Cerebellar nuclear complex (tissue), 1 donor: ENCODE results near the gene CLMN.

Experiments used
- DNase-seq, 2 experiments: peaks; one replicate each; lab custom pipeline; 2025; lab: John Stamatoyannopoulos, UW

Gene CLMN

DNA sequence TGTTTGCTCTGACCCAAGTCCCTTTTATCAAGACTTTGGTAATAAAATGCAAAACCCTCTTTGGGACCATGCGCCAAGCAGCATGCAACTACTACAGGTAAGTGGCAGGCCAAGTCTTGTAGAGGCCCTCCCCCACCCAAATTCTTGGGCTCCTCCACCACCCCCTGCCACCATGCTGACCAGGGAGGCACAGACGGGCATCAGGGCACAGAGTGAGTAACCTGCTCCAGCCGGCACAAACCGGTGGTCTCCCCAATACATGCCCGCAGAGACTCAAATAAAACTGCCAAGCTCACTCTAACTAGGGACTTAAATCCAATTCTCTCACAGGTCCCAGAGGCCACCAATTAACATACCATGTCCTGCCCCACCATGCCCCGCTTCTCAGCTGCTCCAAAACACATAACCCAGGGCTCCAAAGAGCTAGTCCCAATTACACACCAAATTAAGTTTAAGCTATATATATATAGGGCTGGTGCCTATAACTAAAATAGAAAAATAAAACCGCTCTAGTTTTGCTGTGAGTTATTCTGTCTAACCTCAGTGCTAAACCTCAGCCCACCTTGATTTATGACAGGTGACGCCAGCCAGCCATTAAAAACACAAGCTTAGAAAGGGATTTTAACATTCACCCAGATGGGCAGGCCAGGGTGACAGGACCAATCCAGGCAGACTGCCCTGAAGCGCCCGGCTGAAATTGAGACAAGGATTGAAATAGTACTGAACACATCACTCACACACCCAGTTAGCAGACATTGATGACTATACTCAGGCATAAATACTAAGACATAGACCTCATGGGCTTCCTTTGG is 81.0 kb downstream of the CLMN start:
- no peak for DNase-seq

DNA sequence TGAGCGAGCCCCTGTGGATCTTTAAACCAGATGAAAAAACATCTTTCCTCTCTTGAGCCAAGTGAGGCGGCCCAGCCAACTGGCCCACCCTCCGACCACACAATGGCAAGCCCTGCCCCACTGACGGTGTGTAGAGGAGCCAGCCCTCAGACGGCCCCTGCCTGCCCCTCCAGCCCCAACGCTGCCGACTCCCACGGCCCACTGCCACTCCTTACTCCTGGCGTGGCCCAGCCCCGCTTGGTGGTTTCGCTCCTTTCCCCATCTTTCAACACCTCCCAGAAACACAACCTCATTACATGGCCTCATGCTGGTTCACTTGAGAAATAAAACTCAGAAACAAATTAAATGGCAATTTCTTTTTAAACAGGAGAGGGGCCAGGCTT is 81.8 kb downstream of the CLMN start:
- DNase-seq = no peak

DNA sequence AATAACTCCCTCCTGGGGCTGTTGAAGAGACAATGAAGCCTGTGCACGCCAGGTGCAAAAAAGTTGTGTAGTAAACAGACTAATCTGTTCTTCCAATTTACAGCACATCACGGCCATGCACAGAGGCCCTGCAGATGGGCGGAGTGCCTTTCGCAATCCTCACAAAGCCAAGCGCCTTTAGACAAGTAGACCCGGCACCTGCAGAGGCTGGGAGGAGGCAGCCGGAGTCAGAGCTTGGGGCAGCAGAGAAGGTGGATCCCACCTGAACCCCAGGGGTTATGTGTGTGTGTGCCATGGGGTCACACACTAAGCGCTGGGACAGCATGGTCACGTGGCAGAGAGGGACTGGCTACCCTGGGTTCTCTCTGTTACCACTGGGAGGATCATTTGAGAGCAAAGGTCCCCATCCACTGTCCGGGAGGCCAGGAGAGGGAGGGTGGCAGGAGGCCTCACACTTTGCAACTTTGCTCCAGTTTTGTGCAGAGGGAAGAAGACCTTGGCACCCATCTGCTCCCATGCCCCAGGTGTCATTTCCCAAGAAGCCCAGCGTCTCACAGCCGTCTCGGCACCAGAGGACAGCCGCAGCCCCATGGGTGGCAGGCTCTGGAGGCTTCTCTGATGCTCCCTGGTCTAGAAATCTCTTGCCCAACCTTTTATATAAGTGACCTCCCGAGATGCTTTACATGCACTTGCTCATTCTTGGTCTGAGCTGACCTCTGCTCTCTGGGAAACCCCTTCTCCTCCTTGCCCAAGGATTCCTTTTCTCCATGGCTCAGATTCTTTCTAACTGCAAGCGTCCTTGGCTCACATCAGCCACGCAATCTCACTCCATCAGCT is 82.4 kb downstream of the CLMN start:
- DNase-seq = no peak

DNA sequence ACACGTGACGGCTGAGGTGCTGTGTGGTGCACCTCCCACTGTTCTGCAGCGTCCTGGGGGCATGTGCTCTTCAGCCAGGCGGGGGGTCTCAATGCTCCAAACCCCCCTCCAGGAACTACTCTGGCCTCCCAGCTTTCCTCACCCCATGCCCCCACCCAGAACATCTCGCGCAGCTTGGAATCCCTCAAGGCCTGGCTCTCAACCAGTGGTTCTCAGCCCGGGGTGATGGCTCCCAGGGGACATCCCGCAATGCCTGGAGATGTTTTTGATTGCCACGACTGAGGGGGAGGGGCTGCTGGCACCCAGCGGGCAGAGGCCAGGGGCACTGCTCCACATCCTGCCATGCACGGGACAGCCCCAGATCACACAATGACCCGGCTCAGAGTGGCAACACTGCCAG is 83.5 kb downstream of the CLMN start:
- DNase-seq = no peak

DNA sequence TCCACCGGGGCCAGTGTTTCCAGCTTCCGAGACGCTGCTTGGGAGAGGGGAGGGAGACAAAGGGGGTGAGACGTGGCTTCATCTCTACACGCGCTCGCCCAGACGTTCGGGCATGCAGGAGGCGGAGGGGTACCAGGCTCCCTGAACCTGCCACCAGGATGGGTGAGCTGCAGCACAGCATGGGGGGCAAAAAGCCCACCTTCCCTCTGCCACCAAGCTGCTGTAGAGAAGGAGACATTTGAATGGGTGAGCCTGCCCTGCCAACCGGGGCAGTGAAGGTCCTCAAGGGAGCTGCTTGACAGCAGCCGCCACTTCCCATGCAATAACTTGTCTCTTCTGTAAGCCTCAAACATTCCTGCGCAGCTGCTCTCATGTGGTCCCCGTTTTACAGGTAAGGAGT is 83.9 kb downstream of the CLMN start:
- no peak for DNase-seq

DNA sequence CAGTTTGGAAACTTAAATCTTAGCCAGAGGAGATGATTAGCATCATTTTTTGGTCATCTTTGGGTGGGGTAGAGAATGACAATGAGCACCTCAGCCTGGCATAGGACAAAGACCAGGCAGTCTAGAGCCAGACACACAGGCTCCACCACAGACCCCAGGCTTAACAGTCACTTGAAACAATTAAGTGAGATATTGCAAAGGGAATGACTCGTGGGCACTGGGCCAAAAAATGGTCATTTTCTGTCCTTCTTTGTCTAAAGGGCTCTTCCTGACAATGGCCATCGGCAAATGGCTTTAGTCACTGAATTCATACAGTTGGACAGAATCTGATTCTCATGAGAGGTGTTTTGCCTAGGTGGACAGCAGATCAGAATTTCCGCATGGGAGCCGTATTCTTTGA is 84.4 kb downstream of the CLMN start:
- no peak for DNase-seq

DNA sequence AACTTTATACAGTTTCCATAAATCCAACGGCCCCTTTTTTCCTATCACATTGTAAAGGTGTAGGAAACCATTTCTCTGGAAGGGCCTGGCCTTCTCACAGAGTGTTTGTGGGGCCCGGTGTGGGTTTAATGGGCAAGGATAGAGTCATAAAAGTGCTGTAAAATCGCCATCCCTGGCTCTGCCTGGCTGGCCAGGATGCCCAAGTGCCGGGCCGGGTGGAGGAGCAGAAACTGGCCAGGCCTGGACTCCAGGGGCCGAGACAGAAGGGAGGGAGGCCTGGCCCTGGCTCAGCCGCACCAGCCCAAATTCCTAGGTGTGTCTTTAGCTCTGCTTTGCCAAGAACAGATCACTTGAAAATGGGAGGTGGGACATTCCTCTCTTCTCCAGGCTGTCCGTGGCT is 85.3 kb downstream of the CLMN start:
- DNase-seq = no peak

DNA sequence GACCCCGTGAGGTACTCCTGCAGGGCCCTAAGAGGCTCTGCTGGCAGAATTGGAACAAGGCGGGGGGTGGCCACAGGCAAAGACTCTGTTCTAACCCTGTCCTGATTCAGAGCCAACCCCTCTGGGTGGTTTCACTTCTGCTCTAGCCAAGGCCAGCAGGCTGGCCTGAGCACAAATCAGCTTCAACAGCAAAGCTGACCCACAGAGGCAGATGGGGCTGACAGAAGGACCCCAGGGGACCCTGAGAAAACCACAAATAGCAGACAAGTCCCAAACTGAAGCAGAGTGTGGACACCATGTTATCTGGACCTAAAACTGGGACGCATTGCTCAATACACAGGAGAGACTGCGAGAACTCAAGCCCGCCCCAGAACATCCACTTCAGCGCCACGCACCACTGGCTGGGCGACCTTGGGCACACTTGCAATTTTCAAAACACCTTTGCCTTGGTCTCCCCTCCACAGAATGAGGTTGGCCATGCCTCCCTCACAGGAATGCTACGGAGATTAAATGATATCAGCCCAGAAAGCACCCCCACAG is 85.9 kb downstream of the CLMN start:
- no peak for DNase-seq

DNA sequence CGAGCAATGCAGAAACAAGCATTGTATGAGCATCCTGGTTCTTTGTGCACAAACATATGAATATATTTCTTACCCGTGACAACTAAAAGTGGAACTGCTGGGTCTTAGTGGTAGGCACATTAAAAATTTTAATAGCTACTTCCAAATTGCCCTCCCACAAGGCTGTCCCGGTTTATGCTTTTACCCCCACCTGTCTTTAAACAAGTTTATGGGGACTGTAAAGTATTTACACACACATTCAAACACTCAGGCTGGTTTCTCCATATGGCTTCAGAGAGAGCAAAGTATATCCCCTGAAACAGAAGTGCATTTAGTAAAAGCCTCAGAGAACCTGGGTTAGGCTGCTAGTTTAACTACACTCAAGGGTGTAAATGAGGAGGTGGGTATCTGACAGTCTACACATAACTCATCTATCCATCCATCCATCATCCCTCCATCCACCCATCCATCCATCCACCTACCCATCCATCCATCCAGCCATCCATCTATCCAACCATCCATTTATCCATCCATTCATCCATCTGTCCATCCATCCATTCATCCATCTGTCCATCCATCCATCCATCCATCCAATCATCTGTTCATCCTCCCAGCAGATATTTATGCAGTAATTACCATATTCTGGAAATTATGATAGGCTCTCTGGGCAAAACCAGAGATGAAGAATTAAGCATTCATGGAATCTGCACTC is 86.7 kb downstream of the CLMN start:
- DNase-seq = no peak

DNA sequence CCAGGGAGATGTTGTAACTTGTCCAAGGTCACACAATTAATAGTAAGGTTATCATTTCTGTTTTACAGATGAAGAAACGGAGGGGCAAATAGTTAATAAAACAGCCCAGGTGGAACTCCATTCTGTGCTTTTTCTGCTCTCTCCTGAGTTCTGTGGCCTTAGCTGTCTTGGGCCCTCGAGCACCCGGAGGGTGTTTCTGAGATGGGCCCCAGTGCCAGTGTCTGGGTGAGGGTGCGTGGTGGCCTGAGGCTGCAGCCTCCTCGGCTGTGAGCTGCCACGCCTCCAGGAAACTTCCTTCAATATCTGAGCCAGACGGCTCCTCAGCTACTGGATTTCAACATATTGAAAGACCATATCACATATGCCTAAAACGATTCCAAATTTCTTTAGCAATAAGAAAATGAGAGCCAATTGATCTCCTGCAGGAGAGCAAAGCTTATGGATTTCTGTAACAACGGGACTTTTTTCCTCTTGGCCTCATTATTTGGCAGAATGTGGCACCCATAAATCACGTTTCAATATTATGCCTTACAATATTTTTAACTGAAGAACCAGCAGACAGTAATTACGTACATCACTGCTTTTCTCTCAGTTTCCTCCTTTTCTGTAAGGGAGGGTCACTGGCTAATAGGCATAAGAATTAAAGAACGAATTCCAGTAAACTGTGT is 87.6 kb downstream of the CLMN start:
- DNase-seq = no peak

DNA sequence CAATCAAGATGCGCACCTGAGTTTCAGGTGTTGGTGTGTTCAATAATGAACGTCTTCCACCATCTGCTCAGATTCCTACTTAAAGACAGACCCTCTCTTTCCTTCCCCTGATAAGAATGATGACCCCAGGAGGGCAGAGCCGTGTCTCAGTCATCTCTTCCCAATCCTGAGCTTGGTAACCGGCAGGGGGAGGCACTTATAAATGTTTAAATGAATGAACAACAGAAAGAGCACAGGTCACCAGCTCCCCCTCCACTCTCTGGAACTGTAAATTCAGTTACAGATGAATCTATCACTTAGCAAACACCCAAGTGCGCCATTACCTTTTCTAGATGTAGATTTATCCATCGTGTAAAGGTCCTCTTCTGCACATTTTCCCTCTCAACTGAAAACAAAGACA is 90.0 kb downstream of the CLMN start:
- no peak for DNase-seq

DNA sequence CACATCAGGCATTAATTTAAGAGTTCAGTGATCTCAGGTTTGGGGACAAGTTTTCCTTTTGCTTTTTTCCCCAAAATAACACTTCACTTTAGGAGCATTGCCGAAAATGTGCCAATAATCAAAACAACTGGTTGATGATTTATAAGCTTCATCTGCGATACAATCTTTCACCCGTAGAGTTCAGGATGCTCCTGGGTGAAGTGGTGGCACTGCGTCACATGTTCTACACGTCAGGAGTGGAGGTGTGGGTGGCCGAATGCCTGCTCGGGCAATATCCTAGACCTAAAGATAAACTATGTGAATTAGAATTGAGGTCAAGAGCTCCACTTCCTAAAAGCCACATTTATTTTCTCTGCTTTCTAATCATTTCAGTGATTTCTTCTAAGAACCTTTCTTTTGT is 91.5 kb downstream of the CLMN start:
- no peak for DNase-seq

DNA sequence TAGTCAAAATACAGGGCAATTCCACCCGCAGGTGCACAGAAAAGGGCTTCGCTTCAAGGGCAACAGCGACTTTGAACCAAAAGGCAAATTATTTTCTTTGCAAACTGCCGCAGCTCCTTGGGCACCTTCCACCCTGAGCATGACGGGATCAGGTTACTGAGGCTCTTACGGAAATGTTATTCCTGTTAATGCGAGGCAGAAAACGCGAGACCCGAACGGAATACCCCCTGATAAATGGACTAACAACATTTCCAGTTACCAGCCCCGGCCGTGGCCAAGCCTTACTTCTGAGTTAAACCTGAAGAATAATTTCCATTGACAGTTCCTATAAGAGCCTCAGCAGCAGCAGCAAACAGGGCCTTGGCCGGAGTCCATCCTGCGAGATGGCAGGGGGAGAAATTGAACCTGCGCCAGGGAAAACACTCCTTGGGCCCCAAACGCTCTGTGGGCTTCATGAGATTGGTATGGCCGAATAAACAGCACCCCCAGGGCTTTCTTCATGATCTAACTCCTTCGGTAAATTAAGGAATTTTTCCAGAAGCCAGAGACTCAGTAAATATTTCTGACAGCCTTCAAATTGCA is 92.3 kb downstream of the CLMN start:
- DNase-seq = no peak

DNA sequence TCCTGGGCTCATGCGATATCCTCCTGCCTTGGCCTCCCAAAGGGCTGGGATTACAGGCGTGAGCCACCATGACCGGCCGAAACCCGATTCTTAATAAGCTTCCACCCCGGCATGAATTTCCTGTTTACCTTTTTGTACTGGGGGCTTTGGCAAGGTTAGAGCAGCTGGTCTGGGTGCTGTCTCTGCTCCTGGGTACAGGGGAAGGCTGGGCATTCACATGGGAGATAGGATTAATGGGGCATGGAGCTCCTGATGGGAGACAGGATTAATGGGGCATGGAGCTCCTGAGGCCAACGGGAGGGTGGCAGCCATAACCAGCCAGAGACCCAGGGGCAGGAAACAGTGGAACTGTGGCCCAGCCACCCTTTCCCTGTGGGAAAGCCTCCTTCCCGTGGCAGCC is 92.9 kb downstream of the CLMN start:
- no peak for DNase-seq

DNA sequence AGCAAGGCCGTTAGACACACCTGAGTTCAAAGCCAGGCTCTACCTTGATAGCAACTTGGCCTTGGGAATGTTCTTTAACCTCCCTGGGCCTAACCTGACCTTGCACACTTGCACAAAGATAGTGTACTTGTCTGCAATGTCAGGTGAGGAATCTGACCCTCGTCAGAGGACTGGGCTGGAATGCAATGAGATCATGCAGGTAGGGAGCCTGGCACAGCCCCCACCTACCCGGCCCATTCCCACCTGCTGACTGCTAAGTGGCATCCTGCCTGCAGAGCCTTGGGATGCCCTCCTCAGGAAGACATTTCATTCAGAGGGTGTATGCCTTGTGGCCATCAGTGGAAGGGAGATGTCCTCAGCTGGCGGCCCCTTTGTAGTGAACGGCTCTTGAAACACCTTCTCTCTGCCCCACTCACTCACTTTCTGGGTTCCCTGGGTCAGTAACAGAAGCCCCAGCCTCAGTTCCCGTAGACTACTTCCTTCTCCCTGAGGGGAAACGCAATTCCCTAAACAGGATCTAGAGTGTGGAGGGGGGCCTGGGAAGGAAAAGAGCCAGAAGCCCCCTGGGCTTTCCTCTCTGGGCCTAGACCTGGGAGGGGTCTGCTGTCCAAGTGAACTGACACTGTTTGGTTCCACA is 94.3 kb downstream of the CLMN start:
- DNase-seq = no peak

DNA sequence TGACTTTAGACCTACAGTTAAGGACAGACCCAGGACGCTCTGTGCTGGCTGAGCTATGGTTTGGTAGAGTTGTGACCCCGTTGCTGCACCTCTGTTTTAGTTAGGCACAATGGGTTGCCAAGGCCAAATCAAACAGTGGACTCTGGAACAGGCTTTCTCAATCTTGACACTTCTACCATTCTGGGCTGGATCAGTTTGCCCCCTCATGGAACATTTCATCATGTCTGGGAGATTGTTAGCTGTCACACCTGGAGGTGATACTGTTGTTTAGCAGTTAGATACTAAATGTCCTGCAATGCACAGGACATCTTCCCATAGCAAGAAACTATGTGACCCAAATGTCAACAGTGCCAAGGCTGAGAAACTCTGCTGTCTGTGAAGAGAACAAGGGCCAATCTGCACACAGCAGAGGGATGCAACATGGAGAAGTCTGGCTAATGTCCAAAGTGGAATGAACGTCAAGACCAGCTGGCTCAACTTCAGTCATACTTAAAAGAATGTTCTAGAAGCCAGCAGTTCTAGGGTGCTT is 96.8 kb downstream of the CLMN start:
- DNase-seq = no peak

DNA sequence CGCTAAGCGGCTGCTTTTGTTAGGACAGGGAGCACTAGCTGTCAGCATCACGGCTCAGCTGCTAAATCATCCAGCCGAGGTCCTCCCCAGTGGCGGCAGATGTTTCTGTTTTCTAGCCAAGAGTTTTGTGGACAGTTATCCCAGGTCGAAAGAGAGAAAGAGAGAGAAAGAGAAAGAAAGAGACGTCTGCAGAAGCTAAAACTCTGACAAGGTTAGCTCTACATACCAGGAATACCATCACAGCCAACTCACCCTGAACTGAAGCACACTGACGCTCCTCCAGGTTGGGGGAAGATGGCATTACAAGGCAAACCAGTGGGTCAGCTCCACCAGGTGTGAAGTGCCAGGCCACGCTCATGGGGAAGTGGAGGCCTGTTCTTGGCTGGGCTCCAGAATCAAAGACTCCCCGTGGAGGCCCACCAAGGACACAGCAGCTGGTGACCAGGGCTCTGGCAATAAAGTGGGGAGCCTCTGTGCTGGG is 97.5 kb downstream of the CLMN start:
- no peak for DNase-seq

DNA sequence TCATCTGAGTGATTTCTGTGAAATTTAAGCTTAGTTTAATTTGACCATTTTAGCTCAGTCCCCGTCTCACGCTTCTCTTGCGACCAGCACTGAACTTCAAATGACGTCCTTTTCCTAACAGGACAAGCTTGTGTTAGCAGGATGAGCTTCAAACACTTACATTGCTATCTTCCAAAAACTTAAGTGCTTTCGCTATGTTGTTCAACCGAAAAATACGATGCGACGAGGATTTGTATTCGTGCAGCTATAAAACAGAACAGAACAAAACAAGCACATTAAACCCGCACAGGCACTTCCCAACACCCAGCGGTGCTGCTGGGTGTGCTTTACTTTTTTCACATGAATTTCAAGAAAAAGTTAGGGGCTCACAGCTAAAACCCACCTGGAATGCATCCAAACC is 98.2 kb downstream of the CLMN start:
- no peak for DNase-seq

DNA sequence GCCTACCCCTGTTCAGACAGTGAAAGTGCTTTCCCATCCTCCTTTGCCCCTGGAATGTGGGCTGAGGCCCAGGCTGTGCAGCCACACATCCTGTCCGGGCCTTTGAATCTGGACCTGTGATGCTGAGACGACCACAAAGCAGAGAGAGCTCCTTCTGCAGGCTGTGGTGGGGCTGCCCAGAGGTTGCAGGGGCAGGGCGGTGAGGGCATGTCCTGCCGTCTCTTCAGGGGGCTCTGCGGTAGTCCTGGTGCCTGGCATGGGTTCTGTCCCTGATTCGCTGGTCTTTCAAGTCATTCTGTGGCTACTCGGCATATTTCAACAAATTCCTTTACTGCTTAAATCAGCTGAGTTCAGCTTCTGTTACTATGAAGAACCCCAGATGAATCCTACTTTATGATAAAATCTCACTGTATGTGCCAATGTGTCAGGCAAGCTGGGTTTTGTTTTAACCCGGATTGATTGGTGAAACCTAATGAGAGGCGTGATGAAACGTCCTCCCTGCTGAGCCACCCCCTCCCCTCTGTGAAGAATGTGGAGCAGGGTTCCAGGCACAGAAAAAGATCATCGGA is 99.0 kb downstream of the CLMN start:
- DNase-seq = no peak

DNA sequence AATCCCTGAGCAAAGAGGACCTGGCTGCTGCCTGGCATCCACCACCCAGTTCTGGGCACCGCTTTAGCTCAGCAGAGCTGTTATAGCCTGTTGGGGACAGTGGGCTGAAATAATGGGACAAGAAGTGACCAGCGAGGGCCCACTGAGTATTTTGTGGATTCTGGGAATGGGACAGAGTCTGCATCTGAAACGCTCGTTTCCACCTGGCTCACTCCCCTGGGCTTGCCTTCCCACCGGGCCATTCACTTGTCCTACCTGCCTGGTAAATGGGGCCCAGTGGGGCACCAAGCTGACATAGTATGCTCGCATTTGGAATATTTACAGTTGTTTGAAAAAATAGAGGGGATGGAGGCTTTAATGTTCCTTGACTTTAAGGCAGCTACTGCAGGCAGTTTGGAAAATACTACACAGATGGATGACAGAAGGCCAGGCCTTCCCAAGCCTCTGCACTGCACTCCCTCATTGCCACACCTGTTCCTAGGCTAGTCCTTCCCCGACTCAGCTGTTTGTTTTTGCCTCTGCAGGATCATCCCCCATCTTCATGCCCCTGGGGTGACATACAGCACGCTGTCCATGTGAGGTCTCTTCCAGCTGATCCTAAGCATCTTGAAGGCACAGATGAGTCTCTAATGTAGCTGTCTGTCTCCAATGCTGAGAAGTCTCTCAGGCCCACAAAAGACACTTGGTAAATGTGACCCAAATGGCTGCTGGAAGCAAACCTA is 101.1 kb downstream of the CLMN start:
- DNase-seq = no peak
